Epidermal melanocyte (primary cell): Measurements from ENCODE around the gene RINL.
"Not testable (repeated sequence)": the region's sequence is repeated elsewhere in the genome, so short reads cannot be mapped to it uniquely, and the experiment has no call there.

Experiments used
- DNase-seq: peaks from one replicate; pipeline ENCODE4 v3.0.0; 2011; ENCODE audit warnings: low spot score; ENCODE audit not compliant: insufficient read length

RINL gene

GRCh38 chr19:38905620-38906019, 27.5 kb upstream of the RINL start:
- DNase-seq = no peak

GRCh38 chr19:38904581-38905539, 26.8 kb upstream of the RINL start:
- no peak for DNase-seq

- DNase-seq = no peak
Measured at GRCh38 chr19:38901683-38902082, 23.6 kb upstream of the RINL start.

- DNase-seq = no peak
Measured at GRCh38 chr19:38900743-38901190, 22.7 kb upstream of the RINL start.

GRCh38 chr19:38900202-38900629, 22.1 kb upstream of the RINL start:
- DNase-seq = no peak

- DNase-seq = peak; percentile 96
Measured at GRCh38 chr19:38899447-38900201, 21.5 kb upstream of the RINL start, which contains the start of the genes NFKBIB and SIRT2. Gene NFKBIB (plus strand): TSS chr19:38899969. CDS start chr19:38900033, 64 bp downstream. Gene SIRT2 (minus strand): TSS chr19:38899618. CDS start chr19:38899521, 97 bp downstream.

GRCh38 chr19:38898788-38899446, 20.8 kb upstream of the RINL start:
- no peak for DNase-seq

- no peak for DNase-seq
Measured at GRCh38 chr19:38894968-38895367, 16.9 kb upstream of the RINL start.

GRCh38 chr19:38893341-38893771, 15.3 kb upstream of the RINL start:
- DNase-seq = no peak

GRCh38 chr19:38892841-38893240, 14.8 kb upstream of the RINL start:
- DNase-seq = no peak

GRCh38 chr19:38891771-38892170, 13.7 kb upstream of the RINL start:
- no peak for DNase-seq

- peak; percentile 9 for DNase-seq
Measured at GRCh38 chr19:38890686-38891085, 12.6 kb upstream of the RINL start.

GRCh38 chr19:38889803-38890202, 11.7 kb upstream of the RINL start:
- DNase-seq = peak; percentile 14

GRCh38 chr19:38888876-38889275, 10.8 kb upstream of the RINL start:
- no peak for DNase-seq

GRCh38 chr19:38884691-38885090, 6.6 kb upstream of the RINL start:
- not testable (repeated sequence) for DNase-seq

GRCh38 chr19:38883286-38883685, 5.2 kb upstream of the RINL start:
- DNase-seq = no peak

GRCh38 chr19:38880882-38881609, 3.0 kb upstream of the RINL start:
- no peak for DNase-seq

- no peak for DNase-seq
Measured at GRCh38 chr19:38880076-38880881, 2.2 kb upstream of the RINL start.

- no peak for DNase-seq
Measured at GRCh38 chr19:38879400-38879751, 1.3 kb upstream of the RINL start.
